ENCODE results near the gene FAM20C. TPM values are rescaled to one million over a fixed set of nuclear protein-coding genes. Genes with fewer than 3 reads are reported as not detected.

Gene FAM20C
- total RNA-seq, 4 donors from 2014 or later: 15.8 to 20.4 (median 18.7) TPM

GRCh38 chr7:292226-292625 is 99.9 kb downstream of the FAM20C start:
- peaks cover 81% of the 10 kb centered on the region for H3K27me3 ChIP-seq
- H3K4me3 ChIP-seq: no peak overlapping the region
- H3K36me3 ChIP-seq: no peaks in the 10 kb centered on the region
- TF ChIP-seq EP300 (IDR thresholded peaks at IDR 0.05): no peak
- TF ChIP-seq POLR2A (IDR thresholded peaks at IDR 0.05): no peak
- no peak for TF ChIP-seq POLR2AphosphoS5 (IDR thresholded peaks at IDR 0.05)
- TF ChIP-seq, protein P1, sequence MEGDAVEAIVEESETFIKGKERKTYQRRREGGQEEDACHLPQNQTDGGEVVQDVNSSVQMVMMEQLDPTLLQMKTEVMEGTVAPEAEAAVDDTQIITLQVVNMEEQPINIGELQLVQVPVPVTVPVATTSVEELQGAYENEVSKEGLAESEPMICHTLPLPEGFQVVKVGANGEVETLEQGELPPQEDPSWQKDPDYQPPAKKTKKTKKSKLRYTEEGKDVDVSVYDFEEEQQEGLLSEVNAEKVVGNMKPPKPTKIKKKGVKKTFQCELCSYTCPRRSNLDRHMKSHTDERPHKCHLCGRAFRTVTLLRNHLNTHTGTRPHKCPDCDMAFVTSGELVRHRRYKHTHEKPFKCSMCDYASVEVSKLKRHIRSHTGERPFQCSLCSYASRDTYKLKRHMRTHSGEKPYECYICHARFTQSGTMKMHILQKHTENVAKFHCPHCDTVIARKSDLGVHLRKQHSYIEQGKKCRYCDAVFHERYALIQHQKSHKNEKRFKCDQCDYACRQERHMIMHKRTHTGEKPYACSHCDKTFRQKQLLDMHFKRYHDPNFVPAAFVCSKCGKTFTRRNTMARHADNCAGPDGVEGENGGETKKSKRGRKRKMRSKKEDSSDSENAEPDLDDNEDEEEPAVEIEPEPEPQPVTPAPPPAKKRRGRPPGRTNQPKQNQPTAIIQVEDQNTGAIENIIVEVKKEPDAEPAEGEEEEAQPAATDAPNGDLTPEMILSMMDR (IDR thresholded peaks at IDR 0.05): no peak
- H3K4me1 ChIP-seq: peaks cover 15% of the 10 kb centered on the region
- no peaks in the 10 kb centered on the region for H3K9me3 ChIP-seq
- WGBS: 56% methylated on average over 7 of the region's 7 CpGs
- no peak overlapping the region for H3K27ac ChIP-seq
- DNase-seq (ENCODE audit: low spot score in 2 of 2): peak in 1 of 2 donors; percentile 2

GRCh38 chr7:292826-293225 is 100.5 kb downstream of the FAM20C start:
- 71% methylated on average over 7 of the region's 15 CpGs for WGBS
- Histone ChIP-seq H3K27ac (no peak overlapping the region), H3K36me3 (no peaks in the 10 kb centered on the region), H3K9me3 (no peaks in the 10 kb centered on the region), H3K27me3 (peaks cover 81% of the 10 kb centered on the region), H3K4me3 (no peak overlapping the region), H3K4me1 (peaks cover 15% of the 10 kb centered on the region)
- TF ChIP-seq POLR2A (IDR thresholded peaks at IDR 0.05) (no peak), EP300 (IDR thresholded peaks at IDR 0.05) (no peak), POLR2AphosphoS5 (IDR thresholded peaks at IDR 0.05) (no peak)
- TF ChIP-seq, protein P1 (IDR thresholded peaks at IDR 0.05): no peak
- DNase-seq (ENCODE audit: low spot score in 2 of 2): peak; percentile 38 to 70

DNA sequence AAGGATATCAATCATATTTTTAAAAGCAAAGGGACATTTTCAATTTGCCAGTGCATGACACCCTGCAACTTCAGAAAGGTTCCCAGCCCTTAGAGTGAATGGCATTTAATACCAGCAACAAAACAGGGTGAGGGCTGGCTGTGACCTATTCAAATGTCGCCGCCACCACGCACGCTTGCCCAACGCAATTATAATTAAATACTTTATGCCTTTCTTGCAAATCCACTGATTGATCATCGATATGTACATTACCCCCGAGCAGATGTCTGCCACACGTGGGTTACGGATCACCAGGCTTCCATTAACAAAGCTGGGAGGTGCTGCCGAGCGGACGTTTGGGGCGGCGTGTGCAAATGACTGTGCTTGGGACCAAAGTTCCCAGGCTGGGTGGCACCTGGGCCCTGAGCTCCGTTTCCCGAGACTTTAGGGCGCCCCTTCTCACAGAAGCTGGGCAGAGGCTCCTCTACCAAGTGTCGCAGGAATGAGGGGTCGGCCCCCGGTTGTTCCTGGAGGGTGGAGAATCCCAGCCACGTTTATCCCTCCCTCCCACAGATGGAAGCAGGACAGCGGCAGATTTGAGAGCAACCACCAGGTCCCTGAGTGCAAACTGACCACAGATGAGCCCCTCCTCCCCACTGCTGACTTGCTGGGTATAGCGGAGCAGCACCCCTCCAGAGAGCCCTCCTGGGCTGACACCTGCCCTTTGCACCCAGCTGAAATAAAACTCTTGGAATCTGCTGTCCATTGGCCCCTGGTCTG is 101.5 kb downstream of the FAM20C start:
- TF ChIP-seq POLR2AphosphoS5 (IDR thresholded peaks at IDR 0.05): no peak
- no peak for TF ChIP-seq EP300 (IDR thresholded peaks at IDR 0.05)
- no peak for TF ChIP-seq POLR2A (IDR thresholded peaks at IDR 0.05)
- TF ChIP-seq, protein P1 (IDR thresholded peaks at IDR 0.05): no peak
- Histone ChIP-seq H3K4me1 (peaks cover 15% of the 10 kb centered on the region), H3K9me3 (no peaks in the 10 kb centered on the region), H3K27ac (no peak overlapping the region), H3K27me3 (peaks cover 72% of the 10 kb centered on the region), H3K4me3 (no peak overlapping the region), H3K36me3 (no peaks in the 10 kb centered on the region)
- 74% methylated on average over 21 of the region's 23 CpGs for WGBS
- DNase-seq (ENCODE audit: low spot score in 2 of 2): peak; percentile 40 to 56

GRCh38 chr7:294440-295154 is 102.2 kb downstream of the FAM20C start:
- Histone ChIP-seq H3K4me1 (peaks cover 15% of the 10 kb centered on the region), H3K4me3 (no peak overlapping the region), H3K27ac (no peak overlapping the region), H3K9me3 (no peaks in the 10 kb centered on the region), H3K36me3 (no peaks in the 10 kb centered on the region), H3K27me3 (peaks cover 64% of the 10 kb centered on the region)
- TF ChIP-seq, protein P1 (IDR thresholded peaks at IDR 0.05): no peak
- TF ChIP-seq EP300 (IDR thresholded peaks at IDR 0.05) (no peak), POLR2AphosphoS5 (IDR thresholded peaks at IDR 0.05) (no peak), POLR2A (IDR thresholded peaks at IDR 0.05) (no peak)
- peak; percentile 49 to 63 for DNase-seq (ENCODE audit: low spot score in 2 of 2)
- 87% methylated on average over 23 of the region's 25 CpGs for WGBS

Data from suprapubic skin (tissue), 4 donors.